Measurements from ENCODE around the gene ATP11C.

Gene ATP11C

GRCh38 chrX:139783959-139784358 lies 148.9 kb downstream of the ATP11C start:
- TF ChIP-seq CTCF (IDR thresholded peaks at IDR 0.05; ENCODE audit: borderline replicate concordance, control extremely low read depth, extremely low read depth, insufficient read depth, missing control alignments), result no peak
- no peak for DNase-seq (ENCODE audit: low spot score)
- in situ Hi-C loops (cut with MboI; ENCODE audit: low sequenced_read_pairs, unreplicated experiment), result no loop called here

- in situ Hi-C loops (cut with MboI; ENCODE audit: low sequenced_read_pairs, unreplicated experiment), result no loop called here
- no peak for TF ChIP-seq CTCF (IDR thresholded peaks at IDR 0.05; ENCODE audit: borderline replicate concordance, control extremely low read depth, extremely low read depth, insufficient read depth, missing control alignments)
These were observed 149.8 kb downstream of the ATP11C start for GRCh38 chrX:139783030-139783429.

GRCh38 chrX:139776599-139776998 lies 156.3 kb downstream of the ATP11C start:
- TF ChIP-seq CTCF (IDR thresholded peaks at IDR 0.05; ENCODE audit: borderline replicate concordance, control extremely low read depth, extremely low read depth, insufficient read depth, missing control alignments), result no peak
- no peak for DNase-seq (ENCODE audit: low spot score)
- in situ Hi-C loops (cut with MboI; ENCODE audit: low sequenced_read_pairs, unreplicated experiment), result no loop called here

More at GRCh38 chrX:139783030-139783429, 149.8 kb downstream of the ATP11C start:
- DNase-seq (ENCODE audit: low spot score), result no peak

- no peak for TF ChIP-seq CTCF (IDR thresholded peaks at IDR 0.05; ENCODE audit: borderline replicate concordance, control extremely low read depth, extremely low read depth, insufficient read depth, missing control alignments)
- in situ Hi-C loops (cut with MboI; ENCODE audit: low sequenced_read_pairs, unreplicated experiment), result no loop called here
- no peak for DNase-seq (ENCODE audit: low spot score)
These were observed 162.5 kb downstream of the ATP11C start for GRCh38 chrX:139770366-139770765.

GRCh38 chrX:139766545-139766983 lies 166.3 kb downstream of the ATP11C start:
- DNase-seq (ENCODE audit: low spot score), result no peak
- no peak for TF ChIP-seq CTCF (IDR thresholded peaks at IDR 0.05; ENCODE audit: borderline replicate concordance, control extremely low read depth, extremely low read depth, insufficient read depth, missing control alignments)
- in situ Hi-C loops (cut with MboI; ENCODE audit: low sequenced_read_pairs, unreplicated experiment), result no loop called here

- in situ Hi-C loops (cut with MboI; ENCODE audit: low sequenced_read_pairs, unreplicated experiment), result no loop called here
- TF ChIP-seq CTCF (IDR thresholded peaks at IDR 0.05; ENCODE audit: borderline replicate concordance, control extremely low read depth, extremely low read depth, insufficient read depth, missing control alignments), result no peak
- no peak for DNase-seq (ENCODE audit: low spot score)
These were observed 170.3 kb downstream of the ATP11C start for GRCh38 chrX:139762400-139763183.
